Gastroesophageal sphincter (tissue), 4 donors: Measurements from ENCODE around the gene ZNF415. TPM values are rescaled to one million over a fixed set of nuclear protein-coding genes. Genes with fewer than 3 reads are reported as not detected.

Experiments
- ATAC-seq: fragments of 150-250 bp; one replicate; pipeline ENCODE4 v1.9.1; 2016; ENCODE audit warnings: mild to moderate bottlenecking, moderate library complexity
- H3K27ac ChIP-seq, 4 donors: fragments of 200-600 bp; sonication (generic) in 3 of 4; 1 replicate in 3 of 4; 2 replicates in 1 of 4; pipeline ENCODE4 v1.5.1; 2016 to 2019
- H3K27me3 ChIP-seq: fragments of 200-600 bp; sonication (generic); one replicate; pipeline ENCODE4 v1.5.1; 2019
- H3K36me3 ChIP-seq, 2 donors: fragments of 200-600 bp; sonication (generic); one replicate each; pipeline ENCODE4 v1.5.1; 2019; ENCODE audit warnings: control low read depth in 1 of 2
- H3K4me1 ChIP-seq, 3 donors: fragments of 200-600 bp; sonication (generic); 1 replicate in 2 of 3; 2 replicates in 1 of 3; pipeline ENCODE4 v1.5.1; 2016 to 2019; ENCODE audit warnings: control low read depth in 2 of 3
- H3K4me3 ChIP-seq, 2 donors: fragments of 200-600 bp; sonication (generic); one replicate each; pipeline ENCODE4 v1.5.1; 2019; ENCODE audit warnings: mild to moderate bottlenecking in 1 of 2, moderate library complexity in 1 of 2
- H3K9me3 ChIP-seq, 3 donors: fragments of 200-600 bp; sonication (generic); one replicate each; pipeline ENCODE4 v1.5.1; 2017 to 2019; ENCODE audit warnings: control low read depth in 2 of 3
- CTCF ChIP-seq, 4 experiments: fragments of 200-600 bp in 2 of 4; fragments of 450-650 bp in 2 of 4; sonication (generic) in 1 of 4; IDR thresholded peaks; one replicate each; pipeline ENCODE4 v1.5.1; 2017 to 2019; ENCODE audit warnings: antibody characterized with exemption in 4 of 4, mild to moderate bottlenecking in 2 of 4, moderate library complexity in 2 of 4
- EP300 ChIP-seq: sonication (generic); formaldehyde crosslinking; IDR thresholded peaks from one replicate; pipeline ENCODE4 v1.6.1; 2017; ENCODE audit warnings: antibody characterized with exemption, mild to moderate bottlenecking
- POLR2A ChIP-seq, 2 donors: fragments of 450-650 bp; IDR thresholded peaks; one replicate each; pipeline ENCODE4 v1.6.1; 2017; ENCODE audit warnings: antibody characterized with exemption in 2 of 2, mild to moderate bottlenecking in 2 of 2, moderate library complexity in 1 of 2
- POLR2AphosphoS5 ChIP-seq: sonication (generic); formaldehyde crosslinking; IDR thresholded peaks from one replicate; pipeline ENCODE4 v1.6.1; 2017; ENCODE audit warnings: antibody characterized with exemption
- WGBS, 2 donors: methylation state at CpG; one replicate each; pipeline ENCODE4 v1.1.5; 2018; ENCODE audit warnings: low coverage in 1 of 2; 5-methylcytosine and 5-hydroxymethylcytosine counted together
- total RNA-seq, 4 donors: library from RNA; depleted of rRNA; stranded (reverse); fragments of >200 nt; gene quantifications; one replicate each; pipeline ENCODE4 v1.1.0, GENCODE V29; 2016

The ZNF415 gene
- total RNA-seq, 4 donors from 2014 or later = 8.6 to 35.0 (median 14.1) TPM

DNA sequence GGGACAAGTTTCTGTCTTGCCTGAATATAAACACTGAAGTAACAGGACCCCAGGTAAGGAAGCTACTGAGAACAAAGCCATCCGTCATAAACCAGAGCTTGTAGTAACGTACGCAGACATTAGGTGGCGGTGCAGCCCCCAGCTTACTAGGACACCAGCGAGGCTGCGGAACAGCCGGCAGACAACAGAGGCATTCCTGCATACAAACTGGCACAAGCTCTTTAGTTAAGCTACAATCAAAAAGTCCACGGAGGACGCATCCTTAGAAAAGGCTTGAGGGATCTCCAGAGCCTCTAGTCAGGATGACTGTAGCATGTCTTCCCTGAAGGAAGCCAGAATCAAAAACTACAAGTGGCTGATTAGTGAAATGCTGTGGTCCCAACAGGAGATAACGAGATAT is 55.7 kb downstream of the ZNF415 start:
- peaks cover 12 to 69% of the 10 kb centered on the region in 2 donors for H3K36me3 ChIP-seq
- TF ChIP-seq POLR2AphosphoS5 (no peak), EP300 (no peak), POLR2A (IDR thresholded peaks at IDR 0.05) (no peak), CTCF (IDR thresholded peaks at IDR 0.05) (peak; percentile 39 to 74 (median 52))
- H3K4me1 ChIP-seq = peaks cover 0 to 13% (median 0%) of the 10 kb centered on the region in 3 donors
- peak; percentile 53 for ATAC-seq
- no peak overlapping the region for H3K4me3 ChIP-seq
- 7% methylated on average over 6 of the region's 10 CpGs; no CpG with 5 or more reads in 1 of the 2 donors for WGBS, 2 donors
- H3K9me3 ChIP-seq = peaks cover 0 to 15% (median 0%) of the 10 kb centered on the region in 3 donors
- no peaks in the 10 kb centered on the region for H3K27me3 ChIP-seq
- H3K27ac ChIP-seq = no peak overlapping the region

DNA sequence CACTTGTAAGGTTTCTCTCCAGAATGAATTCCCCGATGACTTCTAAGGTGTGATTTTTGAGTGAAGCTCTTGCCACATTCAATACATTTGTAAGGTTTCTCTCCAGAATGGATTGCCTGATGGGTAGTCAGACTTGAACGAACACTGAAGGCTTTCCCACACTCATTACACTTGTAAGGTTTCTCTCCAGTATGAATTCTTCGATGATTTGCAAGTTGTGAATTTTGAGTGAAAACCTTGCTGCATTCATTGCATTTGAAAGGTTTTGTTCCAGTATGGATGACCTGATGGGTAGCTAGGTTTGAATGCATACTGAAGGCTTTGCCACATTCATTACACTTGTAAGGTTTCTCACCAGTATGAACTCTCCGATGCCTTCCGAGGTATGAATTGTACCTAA is 63.9 kb downstream of the ZNF415 start:
- no peak overlapping the region for H3K27ac ChIP-seq
- 92 to 95% methylated on average over 4 to 5 of the region's 5 CpGs for WGBS, 2 donors
- ATAC-seq = no peak
- H3K27me3 ChIP-seq = no peaks in the 10 kb centered on the region
- no peaks in the 10 kb centered on the region for H3K4me1 ChIP-seq
- peaks cover 23 to 87% of the 10 kb centered on the region in 2 donors for H3K36me3 ChIP-seq
- H3K9me3 ChIP-seq = peaks cover 0 to 77% (median 2%) of the 10 kb centered on the region in 3 donors
- TF ChIP-seq POLR2A (IDR thresholded peaks at IDR 0.05) = no peak
- TF ChIP-seq POLR2AphosphoS5 = no peak
- no peak for TF ChIP-seq EP300
- no peak for TF ChIP-seq CTCF (IDR thresholded peaks at IDR 0.05)
- H3K4me3 ChIP-seq = no peak overlapping the region

- 91 to 95% methylated on average over 3 to 4 of the region's 4 CpGs for WGBS, 2 donors
- ATAC-seq = no peak
- Histone ChIP-seq H3K27ac (no peak overlapping the region), H3K4me1 (no peaks in the 10 kb centered on the region), H3K36me3 (peaks cover 17 to 87% of the 10 kb centered on the region in 2 donors), H3K9me3 (peaks cover 0 to 78% (median 2%) of the 10 kb centered on the region in 3 donors), H3K4me3 (no peak overlapping the region), H3K27me3 (no peaks in the 10 kb centered on the region)
- TF ChIP-seq CTCF (IDR thresholded peaks at IDR 0.05) = no peak
- no peak for TF ChIP-seq POLR2AphosphoS5
- TF ChIP-seq EP300 = no peak
- TF ChIP-seq POLR2A (IDR thresholded peaks at IDR 0.05) = no peak
Measured at GRCh38 chr19:53068199-53068598, 64.5 kb downstream of the ZNF415 start.

GRCh38 chr19:53057904-53058580 is 74.7 kb downstream of the ZNF415 start:
- peak overlapping the region in 1 of 2 donors; percentile 45 for H3K4me3 ChIP-seq
- H3K27me3 ChIP-seq = peaks cover 29% of the 10 kb centered on the region
- 2 to 3% methylated on average over 14 to 23 of the region's 59 CpGs for WGBS, 2 donors

More at GRCh38 chr19:53057904-53058580, 74.7 kb downstream of the ZNF415 start:
- peaks cover 0 to 1% of the 10 kb centered on the region in 2 donors for H3K36me3 ChIP-seq
- no peak for ATAC-seq
- H3K4me1 ChIP-seq = peaks cover 0 to 12% (median 0%) of the 10 kb centered on the region in 3 donors
- H3K27ac ChIP-seq = no peak overlapping the region
- TF ChIP-seq EP300 (no peak), POLR2AphosphoS5 (no peak), POLR2A (IDR thresholded peaks at IDR 0.05) (no peak), CTCF (IDR thresholded peaks at IDR 0.05) (no peak)
- peaks cover 0 to 64% (median 2%) of the 10 kb centered on the region in 3 donors for H3K9me3 ChIP-seq

Other genes with a start within 250 kb of the ZNF415 start
- 10 to 100 TPM in 2 of 4 donors, 1 to 10 TPM in 2; 8.4 to 16.2 (median 12.1) TPM for gene ZNF320, start 235.3 kb downstream of the ZNF415 start, total RNA-seq
- gene ZNF888, start 209.5 kb downstream of the ZNF415 start, total RNA-seq = 1 to 10 TPM; 2.6 to 4.1 (median 3.0) TPM
- gene ZNF816, start 170.0 kb downstream of the ZNF415 start, total RNA-seq = 1 to 10 TPM; 5.3 to 7.8 (median 6.8) TPM
- not detected for gene ERVV-1, start 119.0 kb downstream of the ZNF415 start, total RNA-seq
- not detected for gene ERVV-2, start 88.2 kb downstream of the ZNF415 start, total RNA-seq
- 10 to 100 TPM; 21.4 to 71.1 (median 31.7) TPM for gene ZNF160, start 29.5 kb downstream of the ZNF415 start, total RNA-seq
- 10 to 100 TPM in 1 of 4 donors, 1 to 10 TPM in 3; 8.5 to 14.2 (median 8.8) TPM for gene ZNF347, start 26.1 kb upstream of the ZNF415 start, total RNA-seq
- gene ZNF665, start 60.4 kb upstream of the ZNF415 start, total RNA-seq = 10 to 100 TPM in 1 of 4 donors, 1 to 10 TPM in 3; 2.1 to 32.1 (median 4.1) TPM
- gene ZNF677, start 122.0 kb upstream of the ZNF415 start, total RNA-seq = 10 to 100 TPM; 15.6 to 29.0 (median 19.2) TPM
- not detected for gene VN1R2, start 125.4 kb upstream of the ZNF415 start, total RNA-seq
- gene VN1R4, start 134.8 kb upstream of the ZNF415 start, total RNA-seq = not detected
- 10 to 100 TPM in 2 of 4 donors, 1 to 10 TPM in 2; 5.2 to 11.5 (median 8.6) TPM for gene ZNF845, start 200.8 kb upstream of the ZNF415 start, total RNA-seq
- gene ZNF525, start 232.8 kb upstream of the ZNF415 start, total RNA-seq = 10 to 100 TPM in 3 of 4 donors, 1 to 10 TPM in 1; 9.2 to 14.5 (median 11.8) TPM